Esophagus muscularis mucosa (tissue), 4 donors: ENCODE data around the gene C1orf21.

Source experiments
- EP300 ChIP-seq: sonication (generic); formaldehyde crosslinking; IDR thresholded peaks from one replicate; pipeline ENCODE4 v1.6.1; 2017; ENCODE audit warnings: antibody characterized with exemption
- POLR2A ChIP-seq: fragments of 450-650 bp; IDR thresholded peaks from one replicate; pipeline ENCODE4 v1.6.1; 2017; ENCODE audit warnings: antibody characterized with exemption, moderate library complexity, mild to moderate bottlenecking, low read depth
- POLR2AphosphoS5 ChIP-seq, 2 donors: sonication (generic); formaldehyde crosslinking; IDR thresholded peaks; one replicate each; pipeline ENCODE4 v1.6.1; 2017; ENCODE audit warnings: antibody characterized with exemption in 2 of 2
- TF ChIP-seq, protein P1 (sequence below), 3 experiments: fragments of 200-600 bp in 2 of 3; fragments of 450-650 bp in 1 of 3; sonication (generic) in 2 of 3; IDR thresholded peaks; one replicate each; pipeline ENCODE4 v1.5.1; 2017 to 2019; ENCODE audit warnings: antibody characterized with exemption in 3 of 3, mild to moderate bottlenecking in 2 of 3, moderate library complexity in 1 of 3

DNA sequence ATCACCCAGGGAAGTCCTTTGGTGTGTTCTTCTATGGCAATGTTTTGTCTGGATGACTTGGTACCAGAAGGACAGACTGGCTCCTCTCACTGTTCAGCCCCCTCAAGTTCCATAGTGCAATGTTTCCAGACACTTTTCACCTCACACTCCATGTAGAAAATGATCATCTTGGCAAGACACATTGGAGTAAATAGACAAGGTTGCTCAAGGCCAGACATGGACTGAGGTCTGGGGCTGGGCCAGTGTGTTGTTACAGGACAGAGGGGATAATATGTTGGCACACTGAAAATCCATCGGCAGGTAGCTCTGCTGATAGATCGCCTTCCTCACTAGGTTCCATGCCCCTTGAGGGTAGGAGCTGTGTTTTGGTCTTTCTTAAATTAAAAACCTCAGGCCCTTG lies 51.5 kb downstream of the C1orf21 start:
- TF ChIP-seq, protein P1, sequence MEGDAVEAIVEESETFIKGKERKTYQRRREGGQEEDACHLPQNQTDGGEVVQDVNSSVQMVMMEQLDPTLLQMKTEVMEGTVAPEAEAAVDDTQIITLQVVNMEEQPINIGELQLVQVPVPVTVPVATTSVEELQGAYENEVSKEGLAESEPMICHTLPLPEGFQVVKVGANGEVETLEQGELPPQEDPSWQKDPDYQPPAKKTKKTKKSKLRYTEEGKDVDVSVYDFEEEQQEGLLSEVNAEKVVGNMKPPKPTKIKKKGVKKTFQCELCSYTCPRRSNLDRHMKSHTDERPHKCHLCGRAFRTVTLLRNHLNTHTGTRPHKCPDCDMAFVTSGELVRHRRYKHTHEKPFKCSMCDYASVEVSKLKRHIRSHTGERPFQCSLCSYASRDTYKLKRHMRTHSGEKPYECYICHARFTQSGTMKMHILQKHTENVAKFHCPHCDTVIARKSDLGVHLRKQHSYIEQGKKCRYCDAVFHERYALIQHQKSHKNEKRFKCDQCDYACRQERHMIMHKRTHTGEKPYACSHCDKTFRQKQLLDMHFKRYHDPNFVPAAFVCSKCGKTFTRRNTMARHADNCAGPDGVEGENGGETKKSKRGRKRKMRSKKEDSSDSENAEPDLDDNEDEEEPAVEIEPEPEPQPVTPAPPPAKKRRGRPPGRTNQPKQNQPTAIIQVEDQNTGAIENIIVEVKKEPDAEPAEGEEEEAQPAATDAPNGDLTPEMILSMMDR (IDR thresholded peaks at IDR 0.05), result no peak
- TF ChIP-seq EP300, result no peak
- TF ChIP-seq POLR2A, result no peak
- no peak for TF ChIP-seq POLR2AphosphoS5 (IDR thresholded peaks at IDR 0.05)
